HepG2 (cell line): ENCODE results near the gene STX10. TPM values are rescaled to one million over a fixed set of nuclear protein-coding genes. Genes with fewer than 3 reads are reported as not detected.

Experiments used
- ATF5 ChIP-seq: sonication (generic); formaldehyde crosslinking; IDR thresholded peaks from 2 replicates; pipeline ENCODE4 v1.4.0; 2020; ENCODE audit warnings: mild to moderate bottlenecking, low read depth, missing genetic modification reagents
- ATF7 ChIP-seq, 2 experiments: fragments of 450-650 bp in 1 of 2; sonication (generic) in 1 of 2; formaldehyde crosslinking in 1 of 2; IDR thresholded peaks; 2 replicates each; pipeline versions ENCODE4 v1.4.0 to v1.6.1; 2016 to 2020; ENCODE audit warnings: antibody characterized with exemption in 1 of 2, mild to moderate bottlenecking in 1 of 2, missing genetic modification reagents in 1 of 2
- BCL6 ChIP-seq: IDR thresholded peaks from 2 replicates; pipeline ENCODE4 v1.6.1; 2016; ENCODE audit warnings: missing genetic modification reagents, missing compliant biosample characterization
- CEBPZ ChIP-seq: IDR thresholded peaks from 2 replicates; pipeline ENCODE4 v1.6.1; 2012; ENCODE audit warnings: low read length, improper control_type of control experiment
- CREB3 ChIP-seq: sonication (generic); formaldehyde crosslinking; IDR thresholded peaks from 2 replicates; pipeline ENCODE4 v1.5.0; 2020; ENCODE audit warnings: missing genetic modification reagents
- DBP ChIP-seq: sonication (generic); formaldehyde crosslinking; IDR thresholded peaks from 2 replicates; pipeline ENCODE4 v1.4.0; 2020; ENCODE audit warnings: missing genetic modification reagents; ENCODE audit errors: not compliant biosample characterization
- GLMP ChIP-seq: sonication (generic); formaldehyde crosslinking; IDR thresholded peaks from 2 replicates; pipeline ENCODE4 v1.9.0; 2021; ENCODE audit warnings: missing genetic modification reagents, mild to moderate bottlenecking, borderline replicate concordance
- GPBP1L1 ChIP-seq: sonication (generic); formaldehyde crosslinking; IDR thresholded peaks from 2 replicates; pipeline ENCODE4 v1.5.0; 2020; ENCODE audit warnings: mild to moderate bottlenecking, missing genetic modification reagents
- LBX2 ChIP-seq: sonication (generic); formaldehyde crosslinking; IDR thresholded peaks from 2 replicates; pipeline ENCODE4 v1.5.0; 2020; ENCODE audit warnings: missing genetic modification reagents, mild to moderate bottlenecking, borderline replicate concordance
- NPAS2 ChIP-seq: sonication (generic); formaldehyde crosslinking; IDR thresholded peaks from 2 replicates; pipeline ENCODE4 v1.8.0; 2022; ENCODE audit warnings: mild to moderate bottlenecking, missing genetic modification reagents, borderline replicate concordance
- SNAPC5 ChIP-seq: sonication (generic); formaldehyde crosslinking; IDR thresholded peaks from 2 replicates; pipeline ENCODE4 v1.8.1; 2023; ENCODE audit warnings: mild to moderate bottlenecking, missing genetic modification reagents, borderline replicate concordance
- ZFP36L1 ChIP-seq: sonication (generic); formaldehyde crosslinking; IDR thresholded peaks from 2 replicates; pipeline ENCODE4 v1.8.0; 2022; ENCODE audit warnings: mild to moderate bottlenecking, missing genetic modification reagents, moderate library complexity
- ZKSCAN5 ChIP-seq: sonication (generic); formaldehyde crosslinking; IDR thresholded peaks from 2 replicates; pipeline ENCODE4 v1.5.1; 2020; ENCODE audit warnings: mild to moderate bottlenecking, missing genetic modification reagents
- ZMYM4 ChIP-seq: sonication (generic); formaldehyde crosslinking; IDR thresholded peaks from 2 replicates; pipeline ENCODE4 v1.8.1; 2023; ENCODE audit warnings: mild to moderate bottlenecking, missing genetic modification reagents
- ZNF354B ChIP-seq: sonication (generic); formaldehyde crosslinking; IDR thresholded peaks from 2 replicates; pipeline ENCODE4 v1.8.0; 2022; ENCODE audit warnings: mild to moderate bottlenecking, missing genetic modification reagents
- ZNF367 ChIP-seq: sonication (generic); formaldehyde crosslinking; IDR thresholded peaks from 2 replicates; pipeline ENCODE4 v1.4.0; 2020; ENCODE audit warnings: missing genetic modification reagents, borderline replicate concordance
- ZNF550 ChIP-seq: sonication (generic); formaldehyde crosslinking; IDR thresholded peaks from 2 replicates; pipeline ENCODE4 v1.4.0; 2020; ENCODE audit warnings: mild to moderate bottlenecking, missing genetic modification reagents, borderline replicate concordance
- ZNF652 ChIP-seq: IDR thresholded peaks from 2 replicates; pipeline ENCODE4 v1.6.1; 2016; ENCODE audit warnings: low read depth, borderline replicate concordance
- polyA plus RNA-seq, 8 experiments: library from polyadenylated mRNA; depleted of rRNA in 3 of 8; stranded (reverse) in 7 of 8; unstranded in 1 of 8; fragments of >200 nt; fragmentation: Illumina TruSeq in 4 of 8; extraction: Trizol in 4 of 8; gene quantifications; 2 replicates each; pipeline versions ENCODE4 v1.2.1 to v1.2.3, GENCODE V29; 2011 to 2016; ENCODE audit warnings: low read depth in 4 of 8, missing spikeins in 1 of 8, mixed read lengths in 1 of 8; ENCODE audit not compliant: insufficient read depth in 1 of 8
- total RNA-seq, 5 experiments: library from RNA; depleted of rRNA; stranded (reverse); fragments of >200 nt; fragmentation: Illumina TruSeq; extraction: Trizol; gene quantifications; 2 replicates each; pipeline ENCODE4 v1.2.3, GENCODE V29; 2016; ENCODE audit warnings: low read depth in 1 of 5

STX10 gene
- total and polyA plus RNA-seq, 2 of the 13 experiments (the other 11 are each of a cell fraction or from before 2014, with no cell fraction given), result 47.9 to 66.4 TPM

GRCh38 chr19:13095934-13096927 lies 53.9 kb downstream of the STX10 start (continued):
- TF ChIP-seq NPAS2 (no peak), ZMYM4 (CRISPR knock-in tag) (no peak), ZNF652 (CRISPR knock-in tag) (no peak), ZNF367 (CRISPR knock-in tag) (no peak), BCL6 (CRISPR knock-in tag) (no peak), CEBPZ (no peak), DBP (CRISPR knock-in tag) (no peak), CREB3 (CRISPR knock-in tag) (no peak), ATF7 (IDR thresholded peaks at IDR 0.05) (no peak), ATF7 (CRISPR knock-in tag; IDR thresholded peaks at IDR 0.05) (no peak), ZKSCAN5 (CRISPR knock-in tag) (no peak), GLMP (no peak), SNAPC5 (no peak), GPBP1L1 (CRISPR knock-in tag) (no peak), ATF5 (CRISPR knock-in tag) (no peak), ZNF354B (no peak), LBX2 (CRISPR knock-in tag) (no peak), ZFP36L1 (CRISPR knock-in tag) (no peak), ZNF550 (no peak)
